HG02840 (cell line): ENCODE results near the gene ATP8B1.
A peak's percentile ranks its signal among the peaks of the same experiment; 100 is the strongest.

ENCODE experiments used
- ATAC-seq: cut with Tn5 transposase; IDR thresholded peaks from one replicate; pipeline ENCODE4 v1.9.1; 2021; ENCODE audit warnings: mild to moderate bottlenecking, moderate library complexity, moderate number of reproducible peaks; ENCODE audit not compliant: unreplicated experiment, low FRiP score

ATP8B1 gene

GRCh38 chr18:57635003-57635822, 167.9 kb downstream of the ATP8B1 start:
- ATAC-seq: no peak

- ATAC-seq: no peak
These were observed 171.4 kb downstream of the ATP8B1 start for GRCh38 chr18:57631697-57632096.

GRCh38 chr18:57630754-57631595, 172.1 kb downstream of the ATP8B1 start:
- ATAC-seq: peak; percentile 22

GRCh38 chr18:57630002-57630753, 172.9 kb downstream of the ATP8B1 start:
- peak; percentile 93 for ATAC-seq

- no peak for ATAC-seq
These were observed 173.7 kb downstream of the ATP8B1 start for GRCh38 chr18:57629422-57629821.

GRCh38 chr18:57627488-57627887, 175.6 kb downstream of the ATP8B1 start:
- no peak for ATAC-seq

GRCh38 chr18:57624988-57625387, 178.1 kb downstream of the ATP8B1 start:
- ATAC-seq: no peak

- ATAC-seq: peak; percentile 27
These were observed 181.9 kb downstream of the ATP8B1 start for GRCh38 chr18:57621246-57621604.

- ATAC-seq: no peak
These were observed 183.2 kb downstream of the ATP8B1 start for GRCh38 chr18:57619876-57620275.

GRCh38 chr18:57618910-57619309, 184.2 kb downstream of the ATP8B1 start:
- no peak for ATAC-seq

GRCh38 chr18:57603871-57604270, 199.2 kb downstream of the ATP8B1 start:
- no peak for ATAC-seq
